ENCODE data around the gene TMEM87B.

TMEM87B gene

GRCh38 chr2:112054847-112055729 is at the start of gene TMEM87B:
Gene TMEM87B (plus strand): TSS chr2:112055269. CDS start chr2:112055592, 323 bp downstream.
- DNase-seq (ENCODE audit: low spot score): peak; percentile 96

- DNase-seq (ENCODE audit: low spot score): no peak
Observed at GRCh38 chr2:112005406-112006075, 49.5 kb upstream of the TMEM87B start.

GRCh38 chr2:112006076-112006410 is 49.0 kb upstream of the TMEM87B start:
- no peak for DNase-seq (ENCODE audit: low spot score)

GRCh38 chr2:112007493-112007892 is 47.6 kb upstream of the TMEM87B start:
- no peak for DNase-seq (ENCODE audit: low spot score)

- no peak for DNase-seq (ENCODE audit: low spot score)
Observed at GRCh38 chr2:112008910-112009485, 46.1 kb upstream of the TMEM87B start.

GRCh38 chr2:112010751-112011150 is 44.3 kb upstream of the TMEM87B start:
- no peak for DNase-seq (ENCODE audit: low spot score)

GRCh38 chr2:112012556-112012955 is 42.5 kb upstream of the TMEM87B start:
- DNase-seq (ENCODE audit: low spot score): no peak

GRCh38 chr2:112018846-112019245 is 36.2 kb upstream of the TMEM87B start:
- no peak for DNase-seq (ENCODE audit: low spot score)

GRCh38 chr2:112019569-112019982 is 35.5 kb upstream of the TMEM87B start:
- no peak for DNase-seq (ENCODE audit: low spot score)

GRCh38 chr2:112020561-112020960 is 34.5 kb upstream of the TMEM87B start:
- peak; percentile 3 for DNase-seq (ENCODE audit: low spot score)

GRCh38 chr2:112021290-112021689 is 33.8 kb upstream of the TMEM87B start:
- no peak for DNase-seq (ENCODE audit: low spot score)

GRCh38 chr2:112021781-112022231 is 33.3 kb upstream of the TMEM87B start:
- DNase-seq (ENCODE audit: low spot score): no peak

- no peak for DNase-seq (ENCODE audit: low spot score)
Observed at GRCh38 chr2:112023707-112024106, 31.4 kb upstream of the TMEM87B start.

- no peak for DNase-seq (ENCODE audit: low spot score)
Observed at GRCh38 chr2:112024231-112024630, 30.8 kb upstream of the TMEM87B start.

- DNase-seq (ENCODE audit: low spot score): no peak
Observed at GRCh38 chr2:112024896-112025491, 30.1 kb upstream of the TMEM87B start.

- no peak for DNase-seq (ENCODE audit: low spot score)
Observed at GRCh38 chr2:112026509-112026908, 28.6 kb upstream of the TMEM87B start.

- no peak for DNase-seq (ENCODE audit: low spot score)
Observed at GRCh38 chr2:112027767-112028166, 27.3 kb upstream of the TMEM87B start.

GRCh38 chr2:112029164-112029563 is 25.9 kb upstream of the TMEM87B start:
- no peak for DNase-seq (ENCODE audit: low spot score)

- DNase-seq (ENCODE audit: low spot score): peak; percentile 29
Observed at GRCh38 chr2:112031473-112032223, 23.4 kb upstream of the TMEM87B start.

- no peak for DNase-seq (ENCODE audit: low spot score)
Observed at GRCh38 chr2:112032224-112032586, 22.9 kb upstream of the TMEM87B start.

- DNase-seq (ENCODE audit: low spot score): no peak
Observed at GRCh38 chr2:112032689-112033465, 22.2 kb upstream of the TMEM87B start.

Data from cerebellar cortex (tissue), 1 donor.